ENCODE results near the gene PIP4K2A. TPM values are rescaled to one million over a fixed set of nuclear protein-coding genes. Genes with fewer than 3 reads are reported as not detected.

PIP4K2A gene
- total and polyA plus RNA-seq, 2 of the 13 experiments (the other 11 are each of a cell fraction or from before 2014, with no cell fraction given): 9.1 to 22.6 TPM

DNA sequence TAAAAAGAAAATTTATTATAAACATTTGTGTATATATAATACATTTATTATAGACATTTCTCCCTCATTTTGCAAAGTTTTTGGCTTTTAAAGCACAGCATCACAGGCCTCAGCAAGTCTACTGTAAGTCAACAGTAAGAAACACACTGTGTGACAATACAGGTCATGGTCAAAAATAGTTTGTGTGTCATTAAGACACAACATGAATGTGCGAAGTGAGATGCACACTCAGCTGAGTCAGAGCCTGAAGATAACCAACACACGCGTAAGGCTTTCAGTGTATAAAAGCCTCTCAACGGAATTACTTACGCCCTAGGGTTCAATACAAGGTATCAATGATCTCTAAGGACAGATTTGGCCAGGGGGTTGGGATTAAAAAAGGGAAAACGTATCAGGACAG, 157.6 kb downstream of the PIP4K2A start:
- TF ChIP-seq, protein P1, sequence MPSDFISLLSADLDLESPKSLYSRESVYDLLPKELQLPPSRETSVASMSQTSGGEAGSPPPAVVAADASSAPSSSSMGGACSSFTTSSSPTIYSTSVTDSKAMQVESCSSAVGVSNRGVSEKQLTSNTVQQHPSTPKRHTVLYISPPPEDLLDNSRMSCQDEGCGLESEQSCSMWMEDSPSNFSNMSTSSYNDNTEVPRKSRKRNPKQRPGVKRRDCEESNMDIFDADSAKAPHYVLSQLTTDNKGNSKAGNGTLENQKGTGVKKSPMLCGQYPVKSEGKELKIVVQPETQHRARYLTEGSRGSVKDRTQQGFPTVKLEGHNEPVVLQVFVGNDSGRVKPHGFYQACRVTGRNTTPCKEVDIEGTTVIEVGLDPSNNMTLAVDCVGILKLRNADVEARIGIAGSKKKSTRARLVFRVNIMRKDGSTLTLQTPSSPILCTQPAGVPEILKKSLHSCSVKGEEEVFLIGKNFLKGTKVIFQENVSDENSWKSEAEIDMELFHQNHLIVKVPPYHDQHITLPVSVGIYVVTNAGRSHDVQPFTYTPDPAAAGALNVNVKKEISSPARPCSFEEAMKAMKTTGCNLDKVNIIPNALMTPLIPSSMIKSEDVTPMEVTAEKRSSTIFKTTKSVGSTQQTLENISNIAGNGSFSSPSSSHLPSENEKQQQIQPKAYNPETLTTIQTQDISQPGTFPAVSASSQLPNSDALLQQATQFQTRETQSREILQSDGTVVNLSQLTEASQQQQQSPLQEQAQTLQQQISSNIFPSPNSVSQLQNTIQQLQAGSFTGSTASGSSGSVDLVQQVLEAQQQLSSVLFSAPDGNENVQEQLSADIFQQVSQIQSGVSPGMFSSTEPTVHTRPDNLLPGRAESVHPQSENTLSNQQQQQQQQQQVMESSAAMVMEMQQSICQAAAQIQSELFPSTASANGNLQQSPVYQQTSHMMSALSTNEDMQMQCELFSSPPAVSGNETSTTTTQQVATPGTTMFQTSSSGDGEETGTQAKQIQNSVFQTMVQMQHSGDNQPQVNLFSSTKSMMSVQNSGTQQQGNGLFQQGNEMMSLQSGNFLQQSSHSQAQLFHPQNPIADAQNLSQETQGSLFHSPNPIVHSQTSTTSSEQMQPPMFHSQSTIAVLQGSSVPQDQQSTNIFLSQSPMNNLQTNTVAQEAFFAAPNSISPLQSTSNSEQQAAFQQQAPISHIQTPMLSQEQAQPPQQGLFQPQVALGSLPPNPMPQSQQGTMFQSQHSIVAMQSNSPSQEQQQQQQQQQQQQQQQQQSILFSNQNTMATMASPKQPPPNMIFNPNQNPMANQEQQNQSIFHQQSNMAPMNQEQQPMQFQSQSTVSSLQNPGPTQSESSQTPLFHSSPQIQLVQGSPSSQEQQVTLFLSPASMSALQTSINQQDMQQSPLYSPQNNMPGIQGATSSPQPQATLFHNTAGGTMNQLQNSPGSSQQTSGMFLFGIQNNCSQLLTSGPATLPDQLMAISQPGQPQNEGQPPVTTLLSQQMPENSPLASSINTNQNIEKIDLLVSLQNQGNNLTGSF (CRISPR knock-in tag; IDR thresholded peaks at IDR 0.05): no peak
- TF ChIP-seq HES4 (CRISPR knock-in tag; IDR thresholded peaks at IDR 0.05; ENCODE audit: borderline replicate concordance) (no peak), ZNF724P (CRISPR knock-in tag; IDR thresholded peaks at IDR 0.05; ENCODE audit: borderline replicate concordance) (no peak), FOSL1 (CRISPR knock-in tag; IDR thresholded peaks at IDR 0.05; ENCODE audit: borderline replicate concordance) (no peak), SIN3B (IDR thresholded peaks at IDR 0.05; ENCODE audit: low read length) (no peak), EZH2 (conservative IDR thresholded peaks at IDR 0.05; ENCODE audit: low read depth, low read length) (no peak), FOSL2 (CRISPR knock-in tag; IDR thresholded peaks at IDR 0.05) (no peak), NFE2L2 (IDR thresholded peaks at IDR 0.05; ENCODE audit: low read length) (no peak), RCOR2 (CRISPR knock-in tag; IDR thresholded peaks at IDR 0.05) (no peak), STAG1 (CRISPR knock-in tag; IDR thresholded peaks at IDR 0.05) (no peak), ZFX (CRISPR knock-in tag; IDR thresholded peaks at IDR 0.05; ENCODE audit: low read depth) (no peak), TRIM24 (CRISPR knock-in tag; IDR thresholded peaks at IDR 0.05) (no peak), U2AF2 (IDR thresholded peaks at IDR 0.05; ENCODE audit: low read depth, low read length) (no peak), ETV5 (CRISPR knock-in tag; IDR thresholded peaks at IDR 0.05; ENCODE audit: borderline replicate concordance) (no peak), SMAD1 (CRISPR knock-in tag; IDR thresholded peaks at IDR 0.05; ENCODE audit: borderline replicate concordance, low read depth) (no peak)
- TF ChIP-seq, protein P2, sequence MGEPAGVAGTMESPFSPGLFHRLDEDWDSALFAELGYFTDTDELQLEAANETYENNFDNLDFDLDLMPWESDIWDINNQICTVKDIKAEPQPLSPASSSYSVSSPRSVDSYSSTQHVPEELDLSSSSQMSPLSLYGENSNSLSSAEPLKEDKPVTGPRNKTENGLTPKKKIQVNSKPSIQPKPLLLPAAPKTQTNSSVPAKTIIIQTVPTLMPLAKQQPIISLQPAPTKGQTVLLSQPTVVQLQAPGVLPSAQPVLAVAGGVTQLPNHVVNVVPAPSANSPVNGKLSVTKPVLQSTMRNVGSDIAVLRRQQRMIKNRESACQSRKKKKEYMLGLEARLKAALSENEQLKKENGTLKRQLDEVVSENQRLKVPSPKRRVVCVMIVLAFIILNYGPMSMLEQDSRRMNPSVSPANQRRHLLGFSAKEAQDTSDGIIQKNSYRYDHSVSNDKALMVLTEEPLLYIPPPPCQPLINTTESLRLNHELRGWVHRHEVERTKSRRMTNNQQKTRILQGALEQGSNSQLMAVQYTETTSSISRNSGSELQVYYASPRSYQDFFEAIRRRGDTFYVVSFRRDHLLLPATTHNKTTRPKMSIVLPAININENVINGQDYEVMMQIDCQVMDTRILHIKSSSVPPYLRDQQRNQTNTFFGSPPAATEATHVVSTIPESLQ (CRISPR knock-in tag; conservative IDR thresholded peaks at IDR 0.05): no peak
- TF ChIP-seq, protein P3, sequence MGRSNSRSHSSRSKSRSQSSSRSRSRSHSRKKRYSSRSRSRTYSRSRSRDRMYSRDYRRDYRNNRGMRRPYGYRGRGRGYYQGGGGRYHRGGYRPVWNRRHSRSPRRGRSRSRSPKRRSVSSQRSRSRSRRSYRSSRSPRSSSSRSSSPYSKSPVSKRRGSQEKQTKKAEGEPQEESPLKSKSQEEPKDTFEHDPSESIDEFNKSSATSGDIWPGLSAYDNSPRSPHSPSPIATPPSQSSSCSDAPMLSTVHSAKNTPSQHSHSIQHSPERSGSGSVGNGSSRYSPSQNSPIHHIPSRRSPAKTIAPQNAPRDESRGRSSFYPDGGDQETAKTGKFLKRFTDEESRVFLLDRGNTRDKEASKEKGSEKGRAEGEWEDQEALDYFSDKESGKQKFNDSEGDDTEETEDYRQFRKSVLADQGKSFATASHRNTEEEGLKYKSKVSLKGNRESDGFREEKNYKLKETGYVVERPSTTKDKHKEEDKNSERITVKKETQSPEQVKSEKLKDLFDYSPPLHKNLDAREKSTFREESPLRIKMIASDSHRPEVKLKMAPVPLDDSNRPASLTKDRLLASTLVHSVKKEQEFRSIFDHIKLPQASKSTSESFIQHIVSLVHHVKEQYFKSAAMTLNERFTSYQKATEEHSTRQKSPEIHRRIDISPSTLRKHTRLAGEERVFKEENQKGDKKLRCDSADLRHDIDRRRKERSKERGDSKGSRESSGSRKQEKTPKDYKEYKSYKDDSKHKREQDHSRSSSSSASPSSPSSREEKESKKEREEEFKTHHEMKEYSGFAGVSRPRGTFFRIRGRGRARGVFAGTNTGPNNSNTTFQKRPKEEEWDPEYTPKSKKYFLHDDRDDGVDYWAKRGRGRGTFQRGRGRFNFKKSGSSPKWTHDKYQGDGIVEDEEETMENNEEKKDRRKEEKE (IDR thresholded peaks at IDR 0.05): no peak
- intact Hi-C loops (cut with micrococcal nuclease; ENCODE audit: unreplicated experiment): no loop called here
- H3K36me3 ChIP-seq (replicated peaks in 1 of 2; ENCODE audit: control insufficient read depth in 1 of 2, insufficient read depth in 2 of 2, low read length in 2 of 2): no peaks in the 10 kb centered on the region; a peak in 1 of 5 replicates
- ATAC-seq (no peak), FAIRE-seq (no peak), DNase-seq (ENCODE audit: low spot score) (no peak)
- BruUV-seq (replicated peaks): no TSS peak
- in situ Hi-C loops (cut with HindIII; ENCODE audit: extremely low pct_ligation_motif_present, low pct_unique_long_range_greater_than_20kb): loop anchor here (25.0 kb wide), 1 partner anchor 569 kb away; no protein-coding TSS in a partner anchor
- no peaks in the 10 kb centered on the region for H3K9me3 ChIP-seq (ENCODE audit: low read length)
- WGBS (ENCODE audit: low lambda C conversion rate): 95% methylated on average over 6 of the region's 6 CpGs
- no peak overlapping the region for H3K4me2 ChIP-seq (ENCODE audit: low read depth, low read length)
- H4K20me1 ChIP-seq (ENCODE audit: insufficient read depth, low read length): no peaks in the 10 kb centered on the region
- no peak overlapping the region for H2AFZ ChIP-seq (ENCODE audit: low read length)
- no peak overlapping the region for H3K9ac ChIP-seq (ENCODE audit: insufficient read depth, low read depth, low read length)
- no peaks in the 10 kb centered on the region for H3K79me2 ChIP-seq (ENCODE audit: insufficient read depth, low read length)
- H3K27ac ChIP-seq (ENCODE audit: extremely low read length, insufficient read depth, low read length): no peak overlapping the region
- CTCF ChIA-PET (ENCODE audit: low intra/inter-chr PET ratio, low total read pairs): no interaction called here
- no peaks in the 10 kb centered on the region for H3K4me1 ChIP-seq (ENCODE audit: insufficient read depth, low read length)
- H3K27me3 ChIP-seq (ENCODE audit: control insufficient read depth in 1 of 2, insufficient read depth in 2 of 2, low read length in 2 of 2): no peaks in the 10 kb centered on the region
- POLR2A ChIA-PET: no interaction called here
- H3K4me3 ChIP-seq (replicated peaks in 1 of 3; ENCODE audit: insufficient read depth in 1 of 3, low read depth in 2 of 3, low read length in 3 of 3): no peak overlapping the region
